GM19240 (cell line): ENCODE results near the gene CPSF6.
"Not testable (repeated sequence)": the region's sequence is repeated elsewhere in the genome, so short reads cannot be mapped to it uniquely, and the experiment has no call there.

ENCODE experiments used
- DNase-seq: peaks from one replicate; pipeline ENCODE4 v3.0.0; 2011; ENCODE audit warnings: low spot score; ENCODE audit not compliant: insufficient read length

CPSF6 gene

GRCh38 chr12:69258655-69259054, 19.3 kb downstream of the CPSF6 start:
- DNase-seq = no peak

- no peak for DNase-seq
Observed at GRCh38 chr12:69262264-69262974, 23.1 kb downstream of the CPSF6 start.

- DNase-seq = no peak
Observed at GRCh38 chr12:69265205-69265604, 25.8 kb downstream of the CPSF6 start.

GRCh38 chr12:69265633-69266032, 26.3 kb downstream of the CPSF6 start:
- not testable (repeated sequence) for DNase-seq

- DNase-seq = no peak
Observed at GRCh38 chr12:69266036-69266635, 26.8 kb downstream of the CPSF6 start.

GRCh38 chr12:69269736-69270135, 30.4 kb downstream of the CPSF6 start:
- no peak for DNase-seq

- DNase-seq = no peak
Observed at GRCh38 chr12:69272511-69272910, 33.1 kb downstream of the CPSF6 start.

GRCh38 chr12:69274861-69275260, 35.5 kb downstream of the CPSF6 start:
- no peak for DNase-seq

GRCh38 chr12:69275471-69275891, 36.1 kb downstream of the CPSF6 start:
- DNase-seq = no peak

- DNase-seq = no peak
Observed at GRCh38 chr12:69278814-69279782, 39.7 kb downstream of the CPSF6 start.

- DNase-seq = no peak
Observed at GRCh38 chr12:69284131-69284530, 44.8 kb downstream of the CPSF6 start.

- no peak for DNase-seq
Observed at GRCh38 chr12:69287556-69287955, 48.2 kb downstream of the CPSF6 start.

- peak; percentile 38 for DNase-seq
Observed at GRCh38 chr12:69290545-69291277, 51.3 kb downstream of the CPSF6 start.

GRCh38 chr12:69291278-69291593, 51.9 kb downstream of the CPSF6 start:
- no peak for DNase-seq

GRCh38 chr12:69298133-69298532, 58.8 kb downstream of the CPSF6 start:
- DNase-seq = no peak

- DNase-seq = no peak
Observed at GRCh38 chr12:69298947-69299346, 59.6 kb downstream of the CPSF6 start.

- DNase-seq = no peak
Observed at GRCh38 chr12:69304284-69304683, 64.9 kb downstream of the CPSF6 start.

- DNase-seq = no peak
Observed at GRCh38 chr12:69309461-69309860, 70.1 kb downstream of the CPSF6 start.

GRCh38 chr12:69313209-69313608, 73.8 kb downstream of the CPSF6 start:
- DNase-seq = no peak

GRCh38 chr12:69316784-69317183, 77.4 kb downstream of the CPSF6 start:
- DNase-seq = not testable (repeated sequence)

- DNase-seq = not testable (repeated sequence)
Observed at GRCh38 chr12:69317233-69317632, 77.9 kb downstream of the CPSF6 start.
